Body of pancreas (tissue), 4 donors: Measurements from ENCODE around the gene HDAC2. TPM values are rescaled to one million over a fixed set of nuclear protein-coding genes. Genes with fewer than 3 reads are reported as not detected.

Experiments
- ATAC-seq: fragments of 150-250 bp; one replicate; pipeline ENCODE4 v1.9.1; 2016
- DNase-seq, 4 donors: peaks; one replicate each; pipeline ENCODE4 v3.0.0-alpha.2; 2019
- H3K27ac ChIP-seq, 4 donors: fragments of 200-600 bp; sonication (generic); 1 replicate in 3 of 4; 2 replicates in 1 of 4; pipeline versions ENCODE4 v1.5.1 to v1.6.1; 2016 to 2019; ENCODE audit warnings: mild to moderate bottlenecking in 1 of 4, mixed read lengths in 1 of 4, moderate library complexity in 1 of 4
- H3K27me3 ChIP-seq, 2 donors: fragments of 200-600 bp; sonication (generic); one replicate each; pipeline ENCODE4 v1.6.0; 2016; ENCODE audit warnings: mild to moderate bottlenecking in 1 of 2
- H3K36me3 ChIP-seq, 2 donors: fragments of 200-600 bp; sonication (generic); replicated peaks in 1 of 2; 2 replicates each; pipeline ENCODE4 v1.5.1; 2016; ENCODE audit warnings: low read depth in 2 of 2; ENCODE audit not compliant: insufficient read depth in 1 of 2
- H3K4me1 ChIP-seq: fragments of 200-600 bp; sonication (generic); one replicate; pipeline ENCODE4 v1.6.0; 2016
- H3K4me3 ChIP-seq, 2 donors: fragments of 200-600 bp; sonication (generic); 1 replicate in 1 of 2; 2 replicates in 1 of 2; pipeline ENCODE4 v1.5.1; 2016 to 2019
- H3K9me3 ChIP-seq, 3 donors: fragments of 200-600 bp; sonication (generic); 1 replicate in 2 of 3; 2 replicates in 1 of 3; pipeline ENCODE4 v1.5.1; 2016
- POLR2A ChIP-seq, 3 donors: fragments of 450-650 bp; IDR thresholded peaks; one replicate each; pipeline ENCODE4 v1.6.1; 2016; ENCODE audit warnings: antibody characterized with exemption in 3 of 3, mild to moderate bottlenecking in 2 of 3
- WGBS, 2 donors: methylation state at CpG; one replicate each; pipeline ENCODE4 v1.1.5; 2017; 5-methylcytosine and 5-hydroxymethylcytosine counted together
- intact Hi-C: fragments of 100-400 bp; cut with DNase I; formaldehyde crosslinking; loops from one replicate; pipeline ENCODE4 v1.15.1; 2023
- total RNA-seq, 2 donors: library from RNA; depleted of rRNA; stranded (reverse); fragments of >200 nt; gene quantifications; one replicate each; pipeline ENCODE4 v1.1.0, GENCODE V29; 2016
- TF ChIP-seq, protein P1 (sequence below), 7 experiments: fragments of 450-650 bp in 4 of 7; fragments of 200-600 bp in 3 of 7; sonication (generic) in 3 of 7; IDR thresholded peaks; one replicate each; pipeline ENCODE4 v1.5.1; 2016 to 2019; ENCODE audit warnings: antibody characterized with exemption in 7 of 7

HDAC2 gene
- total RNA-seq, 2 donors from 2014 or later, result 31.3 to 35.3 TPM

DNA sequence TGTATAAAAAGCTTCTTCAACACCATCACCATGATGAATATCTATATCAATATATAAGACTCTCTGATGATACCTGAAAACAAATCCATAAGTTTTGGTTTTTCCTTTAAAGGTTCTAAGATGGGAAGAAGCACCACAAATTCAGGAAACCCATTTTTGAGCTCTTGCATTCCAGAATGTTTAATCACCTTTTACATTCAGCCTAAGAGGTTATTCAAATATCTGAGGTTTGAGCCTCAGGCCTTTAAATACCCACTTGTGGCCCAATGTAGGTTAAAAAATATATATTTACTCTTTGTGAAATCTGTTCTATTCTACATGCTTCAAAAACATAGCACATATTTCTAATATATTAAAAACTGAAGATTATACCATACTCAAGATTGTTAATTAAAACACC is 17.6 kb downstream of the HDAC2 start:
- no peak for ATAC-seq
- intact Hi-C loops, result no loop called here
- no peaks in the 10 kb centered on the region for H3K4me1 ChIP-seq
- H3K36me3 ChIP-seq, result peaks cover 0 to 4% of the 10 kb centered on the region in 2 donors
- TF ChIP-seq, protein P1, sequence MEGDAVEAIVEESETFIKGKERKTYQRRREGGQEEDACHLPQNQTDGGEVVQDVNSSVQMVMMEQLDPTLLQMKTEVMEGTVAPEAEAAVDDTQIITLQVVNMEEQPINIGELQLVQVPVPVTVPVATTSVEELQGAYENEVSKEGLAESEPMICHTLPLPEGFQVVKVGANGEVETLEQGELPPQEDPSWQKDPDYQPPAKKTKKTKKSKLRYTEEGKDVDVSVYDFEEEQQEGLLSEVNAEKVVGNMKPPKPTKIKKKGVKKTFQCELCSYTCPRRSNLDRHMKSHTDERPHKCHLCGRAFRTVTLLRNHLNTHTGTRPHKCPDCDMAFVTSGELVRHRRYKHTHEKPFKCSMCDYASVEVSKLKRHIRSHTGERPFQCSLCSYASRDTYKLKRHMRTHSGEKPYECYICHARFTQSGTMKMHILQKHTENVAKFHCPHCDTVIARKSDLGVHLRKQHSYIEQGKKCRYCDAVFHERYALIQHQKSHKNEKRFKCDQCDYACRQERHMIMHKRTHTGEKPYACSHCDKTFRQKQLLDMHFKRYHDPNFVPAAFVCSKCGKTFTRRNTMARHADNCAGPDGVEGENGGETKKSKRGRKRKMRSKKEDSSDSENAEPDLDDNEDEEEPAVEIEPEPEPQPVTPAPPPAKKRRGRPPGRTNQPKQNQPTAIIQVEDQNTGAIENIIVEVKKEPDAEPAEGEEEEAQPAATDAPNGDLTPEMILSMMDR (IDR thresholded peaks at IDR 0.05), result no peak
- TF ChIP-seq POLR2A (IDR thresholded peaks at IDR 0.05), result no peak
- DNase-seq, result no peak
- no peaks in the 10 kb centered on the region for H3K9me3 ChIP-seq
- no peaks in the 10 kb centered on the region for H3K27me3 ChIP-seq
- no peak overlapping the region for H3K27ac ChIP-seq
- H3K4me3 ChIP-seq, result no peak overlapping the region

DNA sequence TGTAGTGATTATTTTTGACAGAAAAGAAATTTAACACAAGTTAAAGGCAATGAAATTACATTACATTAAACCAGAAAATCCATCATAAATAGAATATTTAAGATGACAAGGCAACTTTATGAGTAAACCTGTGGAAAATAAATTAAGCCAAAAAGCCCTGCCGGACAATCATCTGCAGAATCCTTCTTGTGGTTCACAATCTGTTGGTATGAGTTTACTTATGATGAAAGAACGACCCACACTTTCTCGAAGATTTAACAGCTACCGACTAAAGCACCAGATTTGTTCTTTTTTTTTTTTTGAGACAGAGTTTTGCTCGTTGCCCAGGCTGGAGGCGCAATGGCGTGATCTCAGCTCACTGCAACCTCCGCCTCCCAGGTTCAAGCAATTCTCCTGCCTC is 21.4 kb downstream of the HDAC2 start:
- no peak overlapping the region for H3K27ac ChIP-seq
- DNase-seq, result no peak
- H3K27me3 ChIP-seq, result no peaks in the 10 kb centered on the region
- intact Hi-C loops, result no loop called here
- no peak overlapping the region for H3K4me3 ChIP-seq
- no peaks in the 10 kb centered on the region for H3K4me1 ChIP-seq
- no peak for TF ChIP-seq POLR2A (IDR thresholded peaks at IDR 0.05)
- TF ChIP-seq, protein P1 (IDR thresholded peaks at IDR 0.05), result no peak
- 90 to 95% methylated on average over 8 of the region's 8 CpGs for WGBS, 2 donors
- no peak for ATAC-seq
- peaks cover 0 to 12% of the 10 kb centered on the region in 2 donors for H3K36me3 ChIP-seq
- H3K9me3 ChIP-seq, result no peaks in the 10 kb centered on the region

DNA sequence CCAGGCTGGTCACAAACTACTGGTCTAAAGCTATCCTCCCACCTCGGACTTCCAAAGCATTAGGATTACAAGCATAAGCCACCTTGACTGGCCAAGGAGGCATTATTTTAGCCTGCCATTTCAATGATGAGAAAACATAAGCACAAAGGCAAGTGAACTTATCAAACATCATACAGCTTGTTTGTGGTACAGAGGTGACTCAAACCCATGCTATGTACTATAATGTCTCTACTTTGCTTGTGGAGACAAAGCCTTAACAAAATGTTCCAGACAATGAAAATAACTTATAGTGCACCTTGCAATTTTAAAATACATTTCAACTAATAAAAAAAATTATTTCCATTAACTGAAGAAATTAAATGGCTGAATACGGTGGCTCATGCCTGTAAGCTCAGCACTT is 26.2 kb downstream of the HDAC2 start:
- no peak for ATAC-seq
- Histone ChIP-seq H3K9me3 (no peaks in the 10 kb centered on the region), H3K27me3 (no peaks in the 10 kb centered on the region), H3K27ac (no peak overlapping the region), H3K36me3 (peaks cover 9 to 23% of the 10 kb centered on the region in 2 donors), H3K4me3 (no peak overlapping the region), H3K4me1 (no peaks in the 10 kb centered on the region)
- intact Hi-C loops, result no loop called here
- DNase-seq, result no peak
- 93 to 99% methylated on average over 2 of the region's 2 CpGs for WGBS, 2 donors
- TF ChIP-seq POLR2A (IDR thresholded peaks at IDR 0.05), result no peak
- TF ChIP-seq, protein P1 (IDR thresholded peaks at IDR 0.05), result no peak

DNA sequence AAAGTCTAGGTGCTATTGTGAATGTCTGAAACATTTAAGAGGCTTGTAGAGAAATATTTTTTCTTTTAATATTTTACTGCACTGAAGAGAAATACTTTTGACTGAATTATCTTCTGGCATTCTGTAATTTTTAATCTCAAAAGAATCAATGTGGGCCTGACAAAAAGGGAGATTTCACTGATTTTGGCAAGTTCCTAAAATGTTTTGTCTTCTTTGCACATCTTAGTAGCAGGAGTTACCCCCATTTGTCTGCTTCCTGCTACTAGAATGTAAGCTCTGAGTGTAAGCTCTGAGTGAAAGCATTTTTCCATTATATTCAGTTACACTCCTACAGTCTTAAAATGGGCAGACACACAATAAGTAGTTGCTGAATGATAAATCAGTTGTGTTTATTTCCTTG is 31.1 kb downstream of the HDAC2 start:
- Histone ChIP-seq H3K9me3 (no peaks in the 10 kb centered on the region), H3K4me1 (no peaks in the 10 kb centered on the region), H3K27me3 (no peaks in the 10 kb centered on the region), H3K27ac (no peak overlapping the region), H3K36me3 (peaks cover 9 to 16% of the 10 kb centered on the region in 2 donors), H3K4me3 (no peak overlapping the region)
- TF ChIP-seq, protein P1 (IDR thresholded peaks at IDR 0.05), result no peak
- TF ChIP-seq POLR2A (IDR thresholded peaks at IDR 0.05), result no peak
- intact Hi-C loops, result no loop called here
- DNase-seq (no peak), ATAC-seq (no peak)

DNA sequence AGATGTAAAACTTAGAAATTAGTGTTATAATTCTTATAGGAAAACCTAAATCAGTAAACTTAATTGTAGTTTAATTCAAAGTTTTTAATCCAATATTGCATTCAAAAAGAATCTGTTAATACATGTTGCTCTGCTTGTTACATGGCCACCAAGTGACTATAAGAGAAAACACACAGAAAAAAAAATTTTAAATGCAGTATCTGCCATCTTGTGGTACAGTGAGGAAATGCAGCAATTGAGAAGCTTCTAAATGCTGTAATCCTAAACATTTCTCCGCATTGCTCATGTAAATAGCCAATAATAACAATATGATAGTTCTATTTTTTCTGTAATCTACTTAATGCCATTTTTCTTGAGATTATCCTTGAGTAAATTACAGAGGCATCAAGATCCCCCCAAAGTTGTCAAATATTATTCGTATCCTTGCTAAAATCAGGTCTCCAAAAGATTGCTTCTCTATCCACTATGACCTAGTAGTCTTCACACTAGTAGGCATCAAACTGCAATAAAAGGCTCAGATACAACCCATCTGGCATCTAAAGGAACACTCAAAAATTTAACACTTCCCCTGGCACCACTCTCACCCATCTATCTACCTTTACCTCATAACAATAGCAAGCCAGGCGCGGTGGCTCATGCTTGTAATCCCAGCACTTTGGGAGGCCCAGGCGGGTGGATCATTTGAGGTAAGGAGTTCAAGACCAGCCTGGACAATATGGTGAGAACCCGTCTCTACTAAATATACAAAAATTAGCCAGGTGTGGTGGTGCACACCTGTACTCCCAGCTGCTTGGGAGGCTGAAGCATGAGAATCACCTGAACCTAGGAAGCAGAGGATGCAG is 34.6 kb downstream of the HDAC2 start:
- no peak overlapping the region for H3K4me3 ChIP-seq
- ATAC-seq, result peak; percentile 80
- peaks cover 6% of the 10 kb centered on the region for H3K4me1 ChIP-seq
- peak in 1 of 4 donors; percentile 5 for DNase-seq
- intact Hi-C loops, result no loop called here
- H3K27ac ChIP-seq, result no peak overlapping the region
- H3K9me3 ChIP-seq, result no peaks in the 10 kb centered on the region
- WGBS, 2 donors, result 79 to 83% methylated on average over 6 of the region's 6 CpGs
- H3K27me3 ChIP-seq, result no peaks in the 10 kb centered on the region
- TF ChIP-seq, protein P1 (IDR thresholded peaks at IDR 0.05), result peak; percentile 43 to 81 (median 72)
- TF ChIP-seq POLR2A (IDR thresholded peaks at IDR 0.05), result no peak
- peaks cover 0 to 4% of the 10 kb centered on the region in 2 donors for H3K36me3 ChIP-seq
